ENCODE measurements around the gene LHFPL3.

Gene LHFPL3

DNA sequence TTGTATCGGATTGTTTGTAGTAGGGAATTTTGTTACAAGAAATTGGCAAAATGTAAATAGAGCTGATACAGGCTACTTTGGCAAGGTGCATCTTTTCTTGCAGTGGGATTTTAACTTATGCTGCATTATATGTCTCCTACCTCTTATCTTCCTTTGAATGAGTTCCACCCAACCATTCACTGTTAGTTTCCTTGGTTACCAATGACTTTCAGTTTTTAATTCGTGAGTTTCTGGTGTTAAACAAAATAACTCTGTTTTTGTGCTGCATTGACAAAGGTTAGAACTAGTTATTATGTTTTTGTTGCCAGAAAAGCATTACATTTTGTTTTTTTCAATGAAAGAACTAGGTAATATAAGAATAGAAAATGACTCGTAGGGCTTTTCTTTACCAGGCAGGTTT lies 327.2 kb downstream of the LHFPL3 start:
- H3K4me3 ChIP-seq (ENCODE audit: low read length): no peak overlapping the region
- TF ChIP-seq, protein P1, sequence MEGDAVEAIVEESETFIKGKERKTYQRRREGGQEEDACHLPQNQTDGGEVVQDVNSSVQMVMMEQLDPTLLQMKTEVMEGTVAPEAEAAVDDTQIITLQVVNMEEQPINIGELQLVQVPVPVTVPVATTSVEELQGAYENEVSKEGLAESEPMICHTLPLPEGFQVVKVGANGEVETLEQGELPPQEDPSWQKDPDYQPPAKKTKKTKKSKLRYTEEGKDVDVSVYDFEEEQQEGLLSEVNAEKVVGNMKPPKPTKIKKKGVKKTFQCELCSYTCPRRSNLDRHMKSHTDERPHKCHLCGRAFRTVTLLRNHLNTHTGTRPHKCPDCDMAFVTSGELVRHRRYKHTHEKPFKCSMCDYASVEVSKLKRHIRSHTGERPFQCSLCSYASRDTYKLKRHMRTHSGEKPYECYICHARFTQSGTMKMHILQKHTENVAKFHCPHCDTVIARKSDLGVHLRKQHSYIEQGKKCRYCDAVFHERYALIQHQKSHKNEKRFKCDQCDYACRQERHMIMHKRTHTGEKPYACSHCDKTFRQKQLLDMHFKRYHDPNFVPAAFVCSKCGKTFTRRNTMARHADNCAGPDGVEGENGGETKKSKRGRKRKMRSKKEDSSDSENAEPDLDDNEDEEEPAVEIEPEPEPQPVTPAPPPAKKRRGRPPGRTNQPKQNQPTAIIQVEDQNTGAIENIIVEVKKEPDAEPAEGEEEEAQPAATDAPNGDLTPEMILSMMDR (conservative IDR thresholded peaks at IDR 0.05; ENCODE audit: low read depth, low read length): no peak
- DNase-seq (ENCODE audit: low read depth): no peak

DNA sequence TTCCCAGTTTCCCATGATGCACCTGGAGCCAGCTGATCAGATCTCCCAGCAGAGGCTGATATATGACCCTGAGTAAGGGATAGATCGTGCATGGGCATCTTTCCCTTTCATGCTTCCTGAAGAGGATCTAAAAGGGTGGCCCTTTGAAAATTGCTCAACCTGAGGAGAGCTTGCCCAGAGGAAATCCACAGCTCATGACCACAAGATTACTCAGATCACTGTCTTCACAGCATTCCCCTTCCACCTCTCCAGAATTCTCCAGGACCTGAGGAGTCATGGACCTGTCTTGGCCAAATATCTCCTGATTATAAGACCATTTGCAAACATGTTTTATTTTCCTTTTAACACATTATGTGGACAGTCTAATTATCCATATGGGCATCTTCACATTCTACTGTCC lies 328.1 kb downstream of the LHFPL3 start:
- TF ChIP-seq, protein P1 (conservative IDR thresholded peaks at IDR 0.05; ENCODE audit: low read depth, low read length): no peak
- no peak overlapping the region for H3K4me3 ChIP-seq (ENCODE audit: low read length)

DNA sequence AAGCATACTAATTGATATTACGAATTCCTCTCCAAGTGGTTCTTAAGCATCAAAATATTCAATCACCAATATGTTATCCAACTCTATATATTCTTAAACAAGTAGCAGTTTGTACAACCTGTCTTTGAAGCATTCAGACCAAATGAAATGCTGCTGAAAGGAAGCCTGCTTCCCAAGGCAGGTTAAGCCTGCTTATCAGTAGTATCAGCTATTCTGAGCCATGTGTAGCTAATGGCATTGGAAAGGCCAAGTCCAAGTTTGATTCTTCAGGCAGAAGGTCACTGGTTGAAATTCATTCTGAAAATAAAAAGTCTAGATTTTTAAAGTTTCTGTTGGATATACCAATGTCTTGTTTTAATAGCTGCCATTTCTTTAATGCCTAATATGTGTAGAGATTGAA lies 328.7 kb downstream of the LHFPL3 start:
- no peak for DNase-seq (ENCODE audit: low read depth)
- TF ChIP-seq, protein P1 (conservative IDR thresholded peaks at IDR 0.05; ENCODE audit: low read depth, low read length): no peak
- no peak overlapping the region for H3K4me3 ChIP-seq (ENCODE audit: low read length)

More for the DNA sequence above, 328.1 kb downstream of the LHFPL3 start:
- DNase-seq (ENCODE audit: low read depth): no peak

DNA sequence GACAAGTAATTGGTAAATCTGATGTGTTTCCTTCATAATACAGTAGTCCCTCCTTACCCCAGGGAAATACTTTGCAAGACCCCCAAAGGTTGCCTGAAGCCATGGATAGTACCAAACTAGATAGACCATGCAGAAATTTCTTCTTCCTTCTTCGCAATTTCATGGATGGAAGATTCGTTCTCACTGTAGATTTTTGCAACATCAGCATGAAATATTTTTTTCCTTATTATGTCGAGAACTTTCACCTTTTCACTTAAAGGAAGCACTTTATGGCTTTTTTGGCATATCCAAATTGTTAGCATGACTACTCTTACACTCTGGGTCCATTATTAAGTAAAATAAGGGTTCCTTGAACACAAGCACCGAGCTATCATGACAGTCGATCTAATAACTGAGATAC lies 333.2 kb downstream of the LHFPL3 start:
- H3K4me3 ChIP-seq (ENCODE audit: low read length): no peak overlapping the region
- DNase-seq (ENCODE audit: low read depth): no peak
- TF ChIP-seq, protein P1 (conservative IDR thresholded peaks at IDR 0.05; ENCODE audit: low read depth, low read length): no peak

DNA sequence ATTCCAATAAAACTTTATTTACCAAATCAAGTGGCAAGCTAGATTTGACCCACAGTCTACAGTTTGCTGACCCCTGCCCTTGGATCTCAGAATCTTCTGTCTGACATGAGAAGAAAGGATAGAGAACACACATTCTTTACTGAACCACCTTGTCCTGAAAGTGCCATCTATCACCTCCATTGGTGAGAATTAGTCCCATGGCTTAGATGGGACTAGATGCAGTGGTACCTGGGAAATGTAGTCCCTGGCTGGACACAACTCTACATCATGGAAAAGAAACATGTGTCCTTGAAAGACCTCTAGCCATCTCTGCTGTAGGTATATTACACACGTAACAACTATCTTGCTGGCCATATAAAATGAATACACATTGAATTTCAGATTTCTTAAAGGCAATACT lies 336.2 kb downstream of the LHFPL3 start:
- TF ChIP-seq, protein P1 (conservative IDR thresholded peaks at IDR 0.05; ENCODE audit: low read depth, low read length): no peak
- no peak for DNase-seq (ENCODE audit: low read depth)
- H3K4me3 ChIP-seq (ENCODE audit: low read length): no peak overlapping the region

DNA sequence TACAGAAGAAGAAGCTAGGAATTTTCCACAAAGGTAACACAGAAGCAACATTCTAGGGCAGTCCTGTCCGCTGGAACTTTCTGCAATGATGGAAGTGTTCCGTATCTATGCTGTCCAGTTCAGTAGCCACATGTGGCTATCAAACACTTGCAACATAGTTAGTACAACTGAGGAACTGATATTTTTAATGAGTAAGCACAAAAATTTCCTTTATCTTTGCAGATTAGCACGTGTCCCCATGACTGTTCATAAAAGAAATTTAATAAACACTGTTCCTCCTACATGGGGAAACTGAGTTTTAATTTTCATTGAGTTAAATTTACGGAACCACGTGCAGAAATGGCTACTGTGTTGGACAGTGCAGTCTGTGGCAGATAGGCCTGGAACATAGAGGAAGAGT lies 349.2 kb downstream of the LHFPL3 start:
- TF ChIP-seq, protein P1 (conservative IDR thresholded peaks at IDR 0.05; ENCODE audit: low read depth, low read length): no peak
- H3K4me3 ChIP-seq (ENCODE audit: low read length): no peak overlapping the region
- DNase-seq (ENCODE audit: low read depth): no peak

DNA sequence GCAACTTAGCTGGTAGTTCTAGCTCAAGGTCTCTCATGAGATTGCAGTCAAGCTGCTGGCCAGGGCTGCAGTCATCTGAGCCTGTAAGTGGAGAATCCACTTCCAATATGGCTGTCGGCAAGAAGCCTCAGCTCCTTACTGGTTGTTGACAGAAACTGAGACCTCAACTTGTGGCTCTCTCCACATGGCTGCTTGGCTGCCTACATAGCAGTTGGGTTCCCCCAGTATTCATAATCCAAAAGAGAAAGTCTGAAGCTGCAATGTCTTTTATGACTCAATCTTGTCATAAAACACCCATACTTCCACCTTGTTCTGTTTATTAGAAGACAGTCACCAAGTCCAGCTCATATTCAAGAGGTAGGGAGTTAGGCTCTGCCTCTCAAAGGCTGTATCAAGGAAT lies 350.7 kb downstream of the LHFPL3 start:
- no peak for DNase-seq (ENCODE audit: low read depth)
- TF ChIP-seq, protein P1 (conservative IDR thresholded peaks at IDR 0.05; ENCODE audit: low read depth, low read length): no peak
- H3K4me3 ChIP-seq (ENCODE audit: low read length): no peak overlapping the region

All from retinal pigment epithelial cell (primary cell).